ENCODE measurements around the gene COPB2.
A peak's percentile ranks its signal among the peaks of the same experiment; 100 is the strongest.

The COPB2 gene

GRCh38 chr3:139328356-139328755 is 61.1 kb downstream of the COPB2 start:
- H3K4me3 ChIP-seq (ENCODE audit: low read depth in 1 of 2, low read length in 2 of 2), result no peak overlapping the region
- no peak for ATAC-seq (ENCODE audit: insufficient read depth, low read depth)

GRCh38 chr3:139327861-139328260 is 61.6 kb downstream of the COPB2 start:
- Histone ChIP-seq H3K27me3 (ENCODE audit: insufficient read depth, low read length, poor library complexity) (peaks cover 5% of the 10 kb centered on the region), H3K4me1 (ENCODE audit: insufficient read depth, low read length) (peaks cover 9% of the 10 kb centered on the region), H3K4me3 (ENCODE audit: low read depth in 1 of 2, low read length in 2 of 2) (no peak overlapping the region), H4K20me1 (ENCODE audit: insufficient read depth, low read length) (no peaks in the 10 kb centered on the region), H3K79me2 (ENCODE audit: insufficient read depth, low read length) (no peaks in the 10 kb centered on the region), H3K27ac (ENCODE audit: low read length) (no peak overlapping the region), H3K9ac (ENCODE audit: low read depth, low read length) (no peak overlapping the region), H3K9me3 (ENCODE audit: insufficient read depth, low read length, severe bottlenecking) (no peaks in the 10 kb centered on the region), H3K4me2 (ENCODE audit: insufficient read depth, low read length) (no peak overlapping the region), H2AFZ (ENCODE audit: low read depth, low read length) (no peak overlapping the region), H3K36me3 (ENCODE audit: insufficient read depth, low read length) (no peaks in the 10 kb centered on the region)
- peak; percentile 8 for DNase-seq
- no peak for ATAC-seq (ENCODE audit: insufficient read depth, low read depth)
- TF ChIP-seq EZH2 (IDR thresholded peaks at IDR 0.05; ENCODE audit: borderline replicate concordance, low read depth, low read length, severe bottlenecking) (no peak), CTCF (IDR thresholded peaks at IDR 0.05; ENCODE audit: borderline replicate concordance, extremely low read depth, low read length, poor library complexity, severe bottlenecking) (no peak)

More at GRCh38 chr3:139328356-139328755, 61.1 kb downstream of the COPB2 start:
- Histone ChIP-seq H3K36me3 (ENCODE audit: insufficient read depth, low read length) (no peaks in the 10 kb centered on the region), H4K20me1 (ENCODE audit: insufficient read depth, low read length) (no peaks in the 10 kb centered on the region), H3K9me3 (ENCODE audit: insufficient read depth, low read length, severe bottlenecking) (no peaks in the 10 kb centered on the region), H3K9ac (ENCODE audit: low read depth, low read length) (no peak overlapping the region), H3K79me2 (ENCODE audit: insufficient read depth, low read length) (no peaks in the 10 kb centered on the region), H3K4me2 (ENCODE audit: insufficient read depth, low read length) (no peak overlapping the region), H3K27ac (ENCODE audit: low read length) (no peak overlapping the region), H3K4me1 (ENCODE audit: insufficient read depth, low read length) (peaks cover 9% of the 10 kb centered on the region), H3K27me3 (ENCODE audit: insufficient read depth, low read length, poor library complexity) (peaks cover 5% of the 10 kb centered on the region), H2AFZ (ENCODE audit: low read depth, low read length) (no peak overlapping the region)
- no peak for DNase-seq
- no peak for TF ChIP-seq EZH2 (IDR thresholded peaks at IDR 0.05; ENCODE audit: borderline replicate concordance, low read depth, low read length, severe bottlenecking)
- TF ChIP-seq CTCF (IDR thresholded peaks at IDR 0.05; ENCODE audit: borderline replicate concordance, extremely low read depth, low read length, poor library complexity, severe bottlenecking), result no peak

- Histone ChIP-seq H3K4me2 (ENCODE audit: insufficient read depth, low read length) (no peak overlapping the region), H3K27me3 (ENCODE audit: insufficient read depth, low read length, poor library complexity) (peaks cover 8% of the 10 kb centered on the region), H3K27ac (ENCODE audit: low read length) (no peak overlapping the region), H3K4me3 (ENCODE audit: low read depth in 1 of 2, low read length in 2 of 2) (no peak overlapping the region), H3K9me3 (ENCODE audit: insufficient read depth, low read length, severe bottlenecking) (no peaks in the 10 kb centered on the region), H4K20me1 (ENCODE audit: insufficient read depth, low read length) (no peaks in the 10 kb centered on the region), H2AFZ (ENCODE audit: low read depth, low read length) (no peak overlapping the region), H3K36me3 (ENCODE audit: insufficient read depth, low read length) (no peaks in the 10 kb centered on the region), H3K9ac (ENCODE audit: low read depth, low read length) (no peak overlapping the region), H3K79me2 (ENCODE audit: insufficient read depth, low read length) (no peaks in the 10 kb centered on the region), H3K4me1 (ENCODE audit: insufficient read depth, low read length) (peaks cover 9% of the 10 kb centered on the region)
- no peak for ATAC-seq (ENCODE audit: insufficient read depth, low read depth)
- no peak for DNase-seq
- TF ChIP-seq CTCF (IDR thresholded peaks at IDR 0.05; ENCODE audit: borderline replicate concordance, extremely low read depth, low read length, poor library complexity, severe bottlenecking) (no peak), EZH2 (IDR thresholded peaks at IDR 0.05; ENCODE audit: borderline replicate concordance, low read depth, low read length, severe bottlenecking) (no peak)
Measured at GRCh38 chr3:139327231-139327630, 62.2 kb downstream of the COPB2 start.

GRCh38 chr3:139326707-139327106 is 62.7 kb downstream of the COPB2 start:
- Histone ChIP-seq H3K4me2 (ENCODE audit: insufficient read depth, low read length) (no peak overlapping the region), H3K36me3 (ENCODE audit: insufficient read depth, low read length) (no peaks in the 10 kb centered on the region), H4K20me1 (ENCODE audit: insufficient read depth, low read length) (no peaks in the 10 kb centered on the region), H3K79me2 (ENCODE audit: insufficient read depth, low read length) (no peaks in the 10 kb centered on the region), H3K27me3 (ENCODE audit: insufficient read depth, low read length, poor library complexity) (peaks cover 8% of the 10 kb centered on the region), H3K9me3 (ENCODE audit: insufficient read depth, low read length, severe bottlenecking) (no peaks in the 10 kb centered on the region), H3K9ac (ENCODE audit: low read depth, low read length) (no peak overlapping the region), H3K27ac (ENCODE audit: low read length) (no peak overlapping the region), H3K4me3 (ENCODE audit: low read depth in 1 of 2, low read length in 2 of 2) (no peak overlapping the region), H3K4me1 (ENCODE audit: insufficient read depth, low read length) (peaks cover 9% of the 10 kb centered on the region), H2AFZ (ENCODE audit: low read depth, low read length) (no peak overlapping the region)
- TF ChIP-seq CTCF (IDR thresholded peaks at IDR 0.05; ENCODE audit: borderline replicate concordance, extremely low read depth, low read length, poor library complexity, severe bottlenecking) (no peak), EZH2 (IDR thresholded peaks at IDR 0.05; ENCODE audit: borderline replicate concordance, low read depth, low read length, severe bottlenecking) (no peak)
- DNase-seq (peak; percentile 19), ATAC-seq (ENCODE audit: insufficient read depth, low read depth) (0 out of 3 replicates have a peak, but pooled peaks have one; percentile 33)

Measured in DND-41 (cell line).